ENCODE measurements around the gene YIPF6.
A peak's percentile ranks its signal among the peaks of the same experiment; 100 is the strongest.

GRCh38 chrX:68462653-68463052 lies 36.2 kb upstream of the YIPF6 start:
- TF ChIP-seq CTCF (IDR thresholded peaks at IDR 0.05; ENCODE audit: borderline replicate concordance, extremely low read depth, low read length, poor library complexity, severe bottlenecking) (peak; percentile 67), EZH2 (IDR thresholded peaks at IDR 0.05; ENCODE audit: borderline replicate concordance, low read depth, low read length, severe bottlenecking) (no peak)
